Adrenal gland (tissue), 5 donors: ENCODE measurements around the gene PAIP2B.

Source experiments
- CTCF ChIP-seq, 6 experiments: fragments of 450-650 bp in 4 of 6; fragments of 200-600 bp in 2 of 6; sonication (generic) in 1 of 6; IDR thresholded peaks; 1 replicate in 5 of 6; 2 replicates in 1 of 6; pipeline versions ENCODE4 v1.5.1 to v1.8.0; 2016 to 2021; ENCODE audit warnings: antibody characterized with exemption in 6 of 6, mild to moderate bottlenecking in 2 of 6, moderate library complexity in 1 of 6
- POLR2A ChIP-seq, 2 donors: fragments of 450-650 bp; IDR thresholded peaks; one replicate each; pipeline ENCODE4 v1.6.1; 2017; ENCODE audit warnings: antibody characterized with exemption in 2 of 2, mild to moderate bottlenecking in 2 of 2, moderate library complexity in 1 of 2
- donor health status: DM: no; HTN: no; CAD: no.

- TF ChIP-seq POLR2A (IDR thresholded peaks at IDR 0.05) (no peak), CTCF (IDR thresholded peaks at IDR 0.05) (no peak)
Measured at GRCh38 chr2:71212336-71212735, 14.6 kb downstream of the PAIP2B start.
